Keratinocyte (primary cell): ENCODE data around the gene BBOF1. TPM values are rescaled to one million over a fixed set of nuclear protein-coding genes. Genes with fewer than 3 reads are reported as not detected.
"Not testable (repeated sequence)": the region's sequence is repeated elsewhere in the genome, so short reads cannot be mapped to it uniquely, and the experiment has no call there.

Experiments
- DNase-seq: peaks from one replicate; pipeline ENCODE4 v3.0.0-alpha.2; 2011; ENCODE audit warnings: low read depth, missing footprints, low spot score
- FAIRE-seq: peaks from 2 replicates; lab custom pipeline; 2011; peaks lifted over from hg19 to GRCh38; lab: Jason Lieb, UNC
- H2AFZ ChIP-seq: 2 replicates; pipeline ENCODE4 v1.6.0; 2012; ENCODE audit warnings: low read length, control low read depth, inconsistent platforms; ENCODE audit not compliant: control insufficient read depth
- H3K27ac ChIP-seq: 2 replicates; pipeline ENCODE4 v1.5.1; 2011; ENCODE audit warnings: low read length; ENCODE audit not compliant: control insufficient read depth, insufficient read depth
- H3K27me3 ChIP-seq: 3 replicates; pipeline ENCODE4 v1.6.0; 2011; ENCODE audit warnings: low read length; ENCODE audit not compliant: control insufficient read depth, insufficient read depth; ENCODE audit errors: extremely low read depth
- H3K36me3 ChIP-seq, 2 experiments: 2 replicates in 1 of 2; 3 replicates in 1 of 2; pipeline ENCODE4 v1.5.1; 2011; ENCODE audit warnings: low read length in 2 of 2, mild to moderate bottlenecking in 1 of 2; ENCODE audit not compliant: control insufficient read depth in 2 of 2, insufficient read depth in 2 of 2; ENCODE audit errors: extremely low read depth in 1 of 2
- H3K4me1 ChIP-seq: 3 replicates; pipeline ENCODE4 v1.5.1; 2011; ENCODE audit warnings: low read length; ENCODE audit not compliant: control insufficient read depth, insufficient read depth; ENCODE audit errors: extremely low read depth
- H3K4me2 ChIP-seq: 3 replicates; pipeline ENCODE4 v1.6.0; 2011; ENCODE audit warnings: low read depth, low read length; ENCODE audit not compliant: control insufficient read depth, insufficient read depth; ENCODE audit errors: extremely low read depth
- H3K4me3 ChIP-seq, 3 experiments: fragments of 200-600 bp in 1 of 3; sonication (generic) in 1 of 3; 2 replicates in 2 of 3; 3 replicates in 1 of 3; pipeline ENCODE4 v1.5.1; 2011 to 2016; ENCODE audit warnings: low read length in 3 of 3, mild to moderate bottlenecking in 3 of 3, control low read depth in 2 of 3, inconsistent platforms in 1 of 3, low read depth in 1 of 3, mixed read lengths in 1 of 3, mixed run types in 1 of 3, moderate library complexity in 1 of 3; ENCODE audit not compliant: control insufficient read depth in 2 of 3, insufficient read depth in 2 of 3; ENCODE audit errors: extremely low read depth in 1 of 3
- H3K79me2 ChIP-seq: 2 replicates; pipeline ENCODE4 v1.6.0; 2012; ENCODE audit warnings: low read length; ENCODE audit not compliant: control insufficient read depth, insufficient read depth
- H3K9ac ChIP-seq: 3 replicates; pipeline ENCODE4 v1.6.0; 2011; ENCODE audit warnings: low read length; ENCODE audit not compliant: control insufficient read depth, insufficient read depth; ENCODE audit errors: extremely low read depth
- H3K9me1 ChIP-seq: 3 replicates; pipeline ENCODE4 v1.6.0; 2011; ENCODE audit warnings: low read length; ENCODE audit not compliant: control insufficient read depth, insufficient read depth; ENCODE audit errors: extremely low read depth
- H3K9me3 ChIP-seq: 2 replicates; pipeline ENCODE4 v1.5.1; 2012; ENCODE audit warnings: low read depth, low read length; ENCODE audit not compliant: control insufficient read depth
- H4K20me1 ChIP-seq: 3 replicates; pipeline ENCODE4 v1.6.0; 2011; ENCODE audit warnings: low read length; ENCODE audit not compliant: control insufficient read depth, insufficient read depth; ENCODE audit errors: extremely low read depth
- CTCF ChIP-seq, 3 experiments: IDR thresholded peaks in 1 of 3; conservative IDR thresholded peaks in 1 of 3; optimal IDR thresholded peaks in 1 of 3; 2 replicates in 2 of 3; 3 replicates in 1 of 3; pipeline versions ENCODE3 to v1.5.1; 2011; ENCODE audit warnings: low read length in 3 of 3, mild to moderate bottlenecking in 3 of 3, moderate library complexity in 2 of 3, control low read depth in 1 of 3, inconsistent platforms in 1 of 3; ENCODE audit not compliant: insufficient read depth in 2 of 3; ENCODE audit errors: extremely low read depth in 1 of 3
- EZH2 ChIP-seq: IDR thresholded peaks from one replicate; pipeline ENCODE4 v1.6.1; 2012; ENCODE audit warnings: inconsistent platforms, mild to moderate bottlenecking, low read length, moderate library complexity
- dilution Hi-C: fragments of 300-500 bp; cut with MboI; formaldehyde crosslinking; loops from one replicate; pipeline ENCODE4 v1.7.0; 2020; ENCODE audit warnings: low sequenced_read_pairs; ENCODE audit not compliant: extremely low pct_ligation_motif_present
- polyA plus RNA-seq, 5 experiments: library from polyadenylated mRNA; depleted of rRNA in 3 of 5; stranded (reverse) in 3 of 5; stranded (forward) in 1 of 5; unstranded in 1 of 5; fragments of >200 nt; gene quantifications; 1 replicate in 1 of 5; 2 replicates in 3 of 5; 3 replicates in 1 of 5; pipeline versions ENCODE4 v1.2.1 to v1.2.3, GENCODE V29; 2011 to 2012; ENCODE audit warnings: missing spikeins in 2 of 5, low read depth in 1 of 5, low replicate concordance in 1 of 5

The BBOF1 gene
- polyA plus RNA-seq, 1 donor (not counting 4 experiments of a cell fraction or from before 2014, with no cell fraction given): 3.0 TPM

GRCh38 chr14:73988065-73988464, 31.1 kb upstream of the BBOF1 start:
- Histone ChIP-seq H4K20me1 (no peaks in the 10 kb centered on the region), H3K9ac (no peak overlapping the region), H3K4me2 (no peak overlapping the region), H3K9me3 (no peaks in the 10 kb centered on the region), H3K27ac (no peak overlapping the region), H3K27me3 (no peaks in the 10 kb centered on the region), H3K79me2 (no peaks in the 10 kb centered on the region), H3K9me1 (no peaks in the 10 kb centered on the region), H3K36me3 (peaks cover 2 to 5% of the 10 kb centered on the region in 2 experiments), H3K4me1 (no peaks in the 10 kb centered on the region), H2AFZ (no peak overlapping the region), H3K4me3 (no peak overlapping the region)
- no peak for DNase-seq
- TF ChIP-seq EZH2 (no peak), CTCF (optimal IDR thresholded peaks at IDR 0.05 in 1 of 3, IDR thresholded peaks at IDR 0.05 in 1 of 3, conservative IDR thresholded peaks at IDR 0.05 in 1 of 3; ENCODE audit: extremely low read depth in 1 of 3, insufficient read depth in 2 of 3, low read length in 3 of 3) (no peak)
- FAIRE-seq: no peak
- dilution Hi-C loops: no loop called here

- FAIRE-seq, H3K27me3 ChIP-seq, H3K4me1 ChIP-seq, DNase-seq, H3K9me1 ChIP-seq, H3K4me3 ChIP-seq, H3K27ac ChIP-seq, H3K9me3 ChIP-seq, H3K36me3 ChIP-seq, H4K20me1 ChIP-seq, H3K9ac ChIP-seq, H2AFZ ChIP-seq, dilution Hi-C loops, H3K79me2 ChIP-seq, H3K4me2 ChIP-seq: not testable (repeated sequence)
Measured at GRCh38 chr14:73988656-73989055, 30.5 kb upstream of the BBOF1 start.

- dilution Hi-C loops: no loop called here
- DNase-seq: no peak
Measured at GRCh38 chr14:73991092-73991491, 28.1 kb upstream of the BBOF1 start.

More at GRCh38 chr14:73991092-73991491, 28.1 kb upstream of the BBOF1 start:
- Histone ChIP-seq H3K36me3 (peaks cover 2 to 5% of the 10 kb centered on the region in 2 experiments), H3K4me1 (no peaks in the 10 kb centered on the region), H3K4me2 (no peak overlapping the region), H4K20me1 (no peaks in the 10 kb centered on the region), H3K4me3 (no peak overlapping the region), H3K9me3 (no peaks in the 10 kb centered on the region), H3K9me1 (no peaks in the 10 kb centered on the region), H3K9ac (no peak overlapping the region), H2AFZ (no peak overlapping the region), H3K27ac (no peak overlapping the region), H3K79me2 (no peaks in the 10 kb centered on the region), H3K27me3 (no peaks in the 10 kb centered on the region)
- no peak for TF ChIP-seq CTCF (optimal IDR thresholded peaks at IDR 0.05 in 1 of 3, IDR thresholded peaks at IDR 0.05 in 1 of 3, conservative IDR thresholded peaks at IDR 0.05 in 1 of 3; ENCODE audit: extremely low read depth in 1 of 3, insufficient read depth in 2 of 3, low read length in 3 of 3)
- no peak for TF ChIP-seq EZH2
- no peak for FAIRE-seq
